GM10266 (cell line): ENCODE results near the gene INSR.

Source experiments
- DNase-seq: peaks from one replicate; pipeline ENCODE4 v3.0.0; 2012; ENCODE audit errors: extremely low spot score
- CTCF ChIP-seq: IDR thresholded peaks from 2 replicates; pipeline ENCODE4 v1.5.1; 2012; ENCODE audit warnings: mild to moderate bottlenecking, low read depth; ENCODE audit not compliant: control insufficient read depth, insufficient read depth; ENCODE audit errors: missing control alignments

Gene INSR

DNA sequence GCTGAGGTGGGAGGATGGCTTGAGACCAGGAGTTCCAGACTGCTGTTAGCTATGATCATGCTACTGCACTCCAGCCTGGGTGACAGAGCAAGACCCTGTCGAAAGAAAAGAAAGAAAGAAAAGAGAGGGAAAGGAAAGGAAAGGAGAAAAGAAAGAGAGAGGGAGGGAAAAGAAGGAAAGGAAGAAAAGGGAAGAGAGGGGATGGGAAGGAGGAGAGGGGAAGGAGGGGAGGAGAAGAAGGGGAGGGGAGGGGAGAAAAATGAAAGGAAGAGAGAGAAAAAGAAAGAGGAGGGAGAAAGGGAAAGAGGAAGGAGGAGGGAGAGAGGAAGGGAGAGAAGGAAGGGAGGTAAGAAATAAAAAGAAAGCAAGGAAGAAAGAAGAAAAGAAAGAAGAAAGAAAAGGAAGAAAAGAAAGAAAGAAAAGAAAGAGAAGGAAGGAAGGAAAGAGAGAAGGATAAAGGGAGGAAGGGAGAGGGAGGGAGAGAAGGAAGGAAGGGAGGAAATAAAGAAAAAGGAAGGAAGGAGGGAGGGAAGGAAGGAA is 44.1 kb downstream of the INSR start:
- DNase-seq = no peak
- TF ChIP-seq CTCF = no peak

DNA sequence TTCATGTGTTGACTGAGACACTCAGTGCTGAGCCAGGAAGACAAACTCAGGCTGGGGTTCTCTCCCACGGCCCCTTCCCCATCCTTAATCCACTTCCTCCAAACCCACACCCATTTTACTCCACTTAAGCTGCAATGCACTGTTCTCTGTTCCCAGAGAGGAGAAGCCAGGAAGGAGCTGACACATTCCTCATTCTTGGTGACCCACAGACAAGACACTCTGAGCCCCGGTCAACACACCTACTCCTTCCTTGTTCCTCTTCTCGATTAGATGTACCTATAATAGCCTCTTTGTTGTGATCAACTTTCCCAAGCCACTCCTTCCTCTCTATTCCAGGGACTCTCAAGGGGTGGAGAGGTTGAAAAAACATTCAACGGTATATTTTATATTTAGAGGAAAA is 47.1 kb downstream of the INSR start:
- no peak for DNase-seq
- TF ChIP-seq CTCF = no peak

GRCh38 chr19:7246601-7247000 is 47.6 kb downstream of the INSR start:
- TF ChIP-seq CTCF = no peak
- DNase-seq = no peak

DNA sequence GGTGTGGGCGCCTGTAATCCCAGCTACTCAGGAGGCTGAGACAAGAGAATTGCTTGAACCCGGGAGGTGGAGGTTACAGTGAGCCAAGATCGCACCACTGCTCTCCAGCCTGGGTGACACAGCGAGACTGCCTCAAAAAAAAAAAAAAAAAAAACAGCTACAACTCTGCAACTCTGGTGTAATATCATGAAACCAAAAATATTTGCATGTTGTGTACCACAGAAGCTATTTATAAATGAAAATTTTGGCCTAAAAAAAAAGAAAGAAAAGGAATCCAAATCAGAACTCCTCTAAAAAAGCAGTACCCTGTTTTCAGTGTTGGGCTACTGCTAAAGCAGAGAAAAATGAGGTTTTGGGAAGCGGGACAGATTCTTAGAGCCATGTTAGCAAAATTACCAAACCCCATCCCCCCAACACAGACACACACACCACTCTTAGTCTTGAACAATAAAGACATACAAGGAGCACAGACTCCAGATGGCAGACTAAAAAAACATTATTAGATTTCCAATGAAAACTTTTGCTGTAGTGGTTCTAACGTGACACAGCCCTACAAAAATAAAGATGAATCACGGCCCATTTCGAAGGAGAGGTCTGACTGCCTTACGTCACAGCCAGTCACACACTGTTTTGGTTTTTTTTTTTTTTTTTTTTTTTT is 51.5 kb downstream of the INSR start:
- peak; percentile 60 for DNase-seq
- no peak for TF ChIP-seq CTCF

DNA sequence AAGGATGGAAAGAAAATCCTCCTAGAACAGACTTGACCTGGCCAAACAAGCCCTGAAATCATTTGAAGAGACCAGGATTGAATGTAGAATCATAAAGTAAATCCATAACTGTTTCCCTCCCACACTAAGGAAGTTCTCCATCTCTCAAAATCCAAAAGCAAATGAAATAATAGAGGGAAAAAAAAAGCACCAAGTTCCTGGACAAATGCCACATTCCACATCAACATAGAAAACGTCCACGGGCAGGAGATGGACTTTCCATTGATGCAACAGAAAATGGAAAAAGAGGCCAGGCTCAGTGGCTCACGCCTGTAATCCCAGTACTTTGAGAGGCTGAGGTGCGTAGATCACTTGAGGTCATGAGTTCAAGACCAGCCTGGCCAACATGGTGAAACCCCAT is 56.2 kb downstream of the INSR start:
- no peak for DNase-seq

GRCh38 chr19:7236153-7236552 is 58.1 kb downstream of the INSR start:
- TF ChIP-seq CTCF = no peak
- no peak for DNase-seq

More for the DNA sequence above, 56.2 kb downstream of the INSR start:
- TF ChIP-seq CTCF = no peak

GRCh38 chr19:7230826-7231225 is 63.4 kb downstream of the INSR start:
- TF ChIP-seq CTCF = no peak
- DNase-seq = no peak
